ENCODE data around the gene ATF3.

ATF3 gene

DNA sequence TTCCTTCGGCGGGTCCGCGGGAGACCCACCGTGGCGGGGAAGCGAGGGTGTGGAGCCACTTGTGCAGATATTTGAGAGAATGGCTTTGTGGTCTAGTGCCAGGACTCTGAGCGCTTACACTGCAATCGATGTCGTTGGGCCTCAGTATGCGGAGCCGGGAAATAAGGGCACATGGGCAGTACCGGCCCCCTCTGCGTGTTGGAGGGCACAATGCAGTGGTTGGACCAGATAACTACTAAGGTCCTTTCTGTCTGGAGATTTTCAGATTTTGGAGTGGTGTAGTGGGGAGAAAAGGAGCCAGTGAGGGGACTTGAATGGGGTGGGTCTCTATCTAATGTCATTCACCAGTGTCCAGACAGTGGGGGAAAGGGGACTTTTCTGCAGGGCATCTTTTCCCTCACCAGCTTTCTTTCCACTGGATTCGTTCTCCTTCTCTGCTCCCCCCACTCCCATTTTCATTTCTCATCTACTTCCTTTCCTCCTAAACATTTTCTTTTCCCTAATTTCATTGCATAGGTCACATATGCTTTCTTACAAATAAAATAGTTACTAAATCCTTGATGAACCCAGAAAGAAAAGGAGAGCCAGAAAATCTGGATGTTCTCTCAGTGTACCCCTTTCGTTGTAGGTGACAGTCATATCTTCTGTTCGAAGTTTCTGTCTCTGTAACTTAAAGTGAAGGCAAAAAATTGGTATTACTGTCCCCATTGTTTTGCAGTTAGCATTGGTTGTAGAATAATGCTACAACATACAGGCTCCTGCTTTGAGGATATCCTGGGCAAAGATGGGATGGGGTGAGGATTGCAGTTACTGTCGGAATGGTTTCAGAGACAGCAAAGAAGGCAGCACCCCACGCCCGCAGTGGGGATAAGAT, 1.4 kb downstream of the ATF3 start:
- DNase-seq: no peak

DNA sequence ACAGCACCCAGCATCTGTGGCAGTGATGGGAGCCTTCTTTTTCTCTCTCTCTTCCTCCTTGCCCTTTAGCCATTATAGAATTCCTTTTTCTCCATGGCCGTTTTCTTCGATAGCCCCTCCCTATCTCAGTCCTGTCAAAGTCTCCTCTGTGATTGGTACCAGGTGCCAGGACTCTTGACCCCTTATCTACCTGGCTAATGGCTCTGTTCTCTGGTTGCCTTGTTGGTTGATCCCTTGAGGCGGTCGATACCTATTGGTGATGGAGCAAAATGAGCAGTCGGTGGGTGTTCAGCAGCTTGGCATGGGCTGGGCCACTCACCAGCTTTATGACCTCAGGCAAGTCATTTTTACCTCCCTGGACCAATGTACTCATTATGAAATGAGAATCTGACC, 2.0 kb downstream of the ATF3 start:
- no peak for DNase-seq

DNA sequence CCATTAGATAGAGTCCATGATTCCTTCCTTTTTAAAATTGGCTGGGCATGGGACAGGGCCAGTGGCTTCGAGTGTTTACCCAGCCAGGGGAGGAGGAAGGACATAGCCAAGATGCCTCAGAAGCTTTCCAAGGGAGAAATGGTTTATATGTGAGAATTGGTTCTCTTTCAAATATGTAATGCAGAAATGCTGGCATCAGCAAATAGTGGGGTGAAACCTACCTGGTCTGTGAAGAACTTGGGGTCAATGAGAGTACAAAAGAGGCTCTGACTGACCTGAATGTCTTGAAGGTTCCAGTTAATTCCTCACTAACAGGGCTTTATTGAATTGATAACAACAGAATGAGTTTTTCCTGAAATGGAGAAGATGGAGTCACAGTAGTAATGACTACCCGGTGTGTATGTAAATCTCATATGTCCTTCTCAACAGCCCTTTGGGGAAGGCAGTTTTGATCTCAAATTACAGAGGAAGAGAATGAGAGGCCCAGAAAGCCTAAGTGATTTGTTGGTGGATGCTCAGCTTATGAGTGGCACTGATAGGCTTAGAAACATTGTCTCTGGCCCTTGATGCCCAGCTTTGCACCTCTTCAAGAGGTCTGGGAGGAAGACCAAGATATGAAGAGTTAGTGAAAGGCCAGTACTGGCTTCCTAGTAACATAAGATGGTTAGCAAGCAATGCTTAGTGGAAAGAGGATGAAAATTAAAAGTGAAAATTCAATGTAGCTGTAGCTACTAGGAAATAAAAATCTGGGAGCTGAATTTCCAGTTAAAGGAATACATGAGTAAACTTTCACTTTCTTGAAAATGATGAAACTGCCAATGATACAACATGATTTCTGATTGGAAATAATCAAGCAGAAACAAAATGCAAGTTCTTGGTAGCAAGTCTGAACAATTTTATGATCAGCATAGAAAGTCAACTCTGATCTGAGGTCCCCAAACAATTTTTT, 2.7 kb downstream of the ATF3 start:
- no peak for DNase-seq

DNA sequence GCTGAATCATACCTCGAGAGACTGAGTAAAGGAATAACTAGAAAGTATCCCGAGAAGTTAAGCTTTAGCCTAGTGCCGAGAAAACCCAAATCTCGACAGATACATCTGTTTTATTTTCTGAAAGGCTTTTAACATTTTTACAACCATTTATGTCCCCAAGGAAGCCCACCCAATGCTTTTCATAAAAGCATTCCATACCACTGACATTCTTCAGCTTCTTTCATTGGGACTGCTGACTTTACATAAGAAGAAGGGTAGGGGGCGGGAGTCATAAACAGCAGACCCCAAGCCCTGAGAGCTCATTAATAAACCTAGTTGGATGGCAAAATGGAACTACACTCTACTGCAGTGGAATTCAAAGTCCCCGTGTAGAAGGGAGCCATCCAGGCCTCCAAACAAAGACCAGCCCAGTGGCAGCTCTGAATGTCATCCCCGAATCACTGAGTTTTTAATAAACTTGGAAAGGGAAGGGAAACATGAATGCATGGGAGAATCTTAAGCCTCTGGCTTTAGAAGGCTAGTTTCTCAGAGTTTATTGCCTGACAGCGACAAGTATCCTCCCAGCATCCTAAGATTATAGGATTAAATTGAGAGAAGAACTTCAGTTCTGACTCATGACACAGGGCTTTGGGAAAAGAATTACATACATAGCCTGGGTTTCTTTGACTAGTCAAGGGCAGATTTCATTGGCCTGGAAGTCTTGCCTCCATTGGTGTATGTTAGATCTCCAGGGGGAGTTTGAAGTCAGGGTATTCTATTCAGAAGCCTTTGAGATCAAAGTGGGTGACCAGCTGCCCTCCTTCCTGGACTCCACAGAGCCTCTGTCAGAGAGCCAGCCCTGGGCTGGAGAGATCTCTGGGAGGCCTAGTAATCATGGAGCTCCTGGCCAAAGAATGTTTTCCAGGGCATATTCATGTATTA, 3.7 kb downstream of the ATF3 start:
- DNase-seq: no peak

DNA sequence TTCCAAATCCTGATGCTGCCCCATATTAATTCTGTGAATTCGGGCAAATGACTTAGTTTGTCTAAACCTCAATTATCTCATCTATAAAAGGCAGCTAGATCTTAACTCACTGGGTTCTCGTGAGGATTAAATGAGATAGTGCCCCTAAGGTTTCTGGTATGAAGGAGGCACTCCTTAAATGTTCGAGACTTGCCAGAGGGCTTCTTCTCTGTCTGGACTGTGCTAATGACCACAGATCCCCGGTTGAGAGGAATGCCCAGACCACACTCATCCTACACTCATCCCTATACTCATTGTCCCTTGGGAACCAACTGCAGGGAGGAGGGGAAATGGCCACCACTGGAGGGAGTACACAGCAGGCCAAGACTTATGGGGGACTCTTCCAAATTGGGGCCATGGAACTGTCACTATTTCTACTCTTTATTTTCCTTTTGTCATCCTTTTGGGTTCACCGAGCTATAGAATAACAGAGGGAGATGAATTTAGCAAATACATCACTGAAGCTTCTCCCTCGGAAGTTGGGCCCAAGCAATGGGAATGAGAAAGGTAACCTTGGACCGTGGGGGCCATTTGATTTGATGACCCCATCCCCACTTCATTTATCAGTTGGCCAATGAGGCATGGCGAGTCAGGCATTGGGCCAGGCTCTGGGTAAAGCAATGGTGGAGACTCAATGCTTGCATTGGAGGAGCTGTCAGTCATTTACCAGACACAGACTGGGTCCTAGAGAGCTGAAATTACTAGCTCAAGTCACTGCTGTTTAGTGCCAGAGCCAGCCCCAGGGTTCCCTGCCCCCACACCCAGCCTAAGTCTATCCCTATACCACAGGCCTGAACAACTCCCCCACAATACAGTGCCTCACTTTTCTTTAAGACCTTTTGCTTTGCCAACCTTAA, 5.1 kb downstream of the ATF3 start:
- no peak for DNase-seq

DNA sequence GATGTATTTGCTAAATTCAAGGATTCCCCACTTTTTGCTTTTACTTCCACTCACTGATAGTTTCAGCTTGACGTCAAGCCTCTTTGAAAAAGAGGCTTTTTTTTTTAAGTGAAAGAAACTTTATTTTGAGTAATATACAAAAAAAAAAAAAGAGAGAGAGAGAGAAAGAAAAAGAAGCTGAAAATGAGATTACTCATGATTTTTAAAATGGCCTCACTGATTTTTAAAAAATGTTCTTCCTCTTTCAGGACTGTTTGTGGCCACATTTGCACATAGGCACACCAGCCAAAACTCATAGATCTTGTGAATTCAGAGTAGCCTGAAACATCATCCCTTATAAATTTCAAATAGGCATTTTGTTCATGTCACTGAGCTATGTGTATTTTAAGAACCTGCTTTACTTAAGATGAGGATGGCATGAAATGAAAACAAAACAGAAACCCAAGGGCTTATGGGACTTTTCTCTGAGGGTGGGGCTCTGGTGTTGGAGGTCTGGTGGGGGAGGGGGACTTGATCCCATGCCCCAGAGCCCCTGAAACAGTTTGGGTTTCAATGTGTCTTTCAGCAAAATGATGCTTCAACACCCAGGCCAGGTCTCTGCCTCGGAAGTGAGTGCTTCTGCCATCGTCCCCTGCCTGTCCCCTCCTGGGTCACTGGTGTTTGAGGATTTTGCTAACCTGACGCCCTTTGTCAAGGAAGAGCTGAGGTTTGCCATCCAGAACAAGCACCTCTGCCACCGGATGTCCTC, 6.1 kb downstream of the ATF3 start:
- DNase-seq: no peak

DNA sequence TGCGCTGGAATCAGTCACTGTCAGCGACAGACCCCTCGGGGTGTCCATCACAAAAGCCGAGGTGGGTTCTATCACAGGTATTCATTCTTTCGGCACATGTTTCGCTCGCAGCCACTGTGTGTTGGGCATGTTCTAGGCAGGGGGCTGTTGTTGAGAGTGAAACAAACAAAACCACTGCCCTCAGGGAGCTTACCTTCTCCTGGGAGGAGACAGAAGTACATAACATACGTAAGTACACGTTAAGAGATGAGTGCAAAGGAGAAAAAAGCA, 6.6 kb downstream of the ATF3 start:
- DNase-seq: no peak

DNA sequence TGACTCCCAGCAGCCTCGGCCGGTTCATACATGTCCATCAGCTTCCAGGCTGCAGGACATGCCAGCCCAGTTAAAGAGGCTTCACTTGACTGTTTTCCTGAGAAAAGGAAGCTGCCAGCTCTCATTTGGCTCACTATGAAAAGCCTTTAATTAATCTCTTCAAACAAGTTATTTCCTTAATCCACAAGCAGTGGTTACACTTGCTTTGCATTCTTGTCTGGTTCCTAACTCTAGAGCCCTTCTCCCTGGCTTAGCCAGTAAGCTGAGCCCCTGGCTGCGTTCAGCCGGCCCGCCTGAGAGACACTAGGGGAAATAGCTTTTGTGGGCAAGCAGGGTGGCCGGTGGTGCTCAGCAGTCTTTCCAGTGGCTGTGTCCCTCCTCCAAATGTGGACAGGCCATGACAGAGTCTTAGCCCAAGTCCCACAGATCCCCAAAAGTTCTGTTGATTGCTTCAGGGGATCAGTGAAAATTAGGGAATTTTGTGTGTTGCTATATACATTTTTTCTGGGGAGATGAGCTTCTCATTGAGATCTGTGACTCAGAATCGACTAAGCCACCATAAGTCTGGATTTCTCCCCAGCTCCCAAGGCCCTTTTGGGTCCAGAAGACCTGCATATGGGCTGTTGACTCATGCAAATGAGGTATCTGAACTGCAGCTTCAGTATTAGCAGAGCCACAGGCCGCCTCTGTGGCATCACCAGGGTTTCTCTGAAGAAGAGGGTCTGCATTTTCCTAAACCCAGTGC, 10.1 kb downstream of the ATF3 start:
- DNase-seq: no peak

DNA sequence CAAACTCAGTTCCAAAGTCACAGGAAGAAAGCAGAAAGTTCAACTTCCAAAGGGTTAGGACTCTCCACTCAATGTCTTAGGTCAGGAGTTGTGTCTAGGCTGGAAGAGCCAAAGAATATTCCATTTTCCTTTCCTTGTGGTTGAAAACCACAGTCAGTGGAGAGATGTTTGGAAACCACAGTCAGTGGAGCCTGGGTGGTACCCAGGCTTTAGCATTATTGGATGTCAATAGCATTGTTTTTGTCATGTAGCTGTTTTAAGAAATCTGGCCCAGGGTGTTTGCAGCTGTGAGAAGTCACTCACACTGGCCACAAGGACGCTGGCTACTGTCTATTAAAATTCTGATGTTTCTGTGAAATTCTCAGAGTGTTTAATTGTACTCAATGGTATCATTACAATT, 11.7 kb downstream of the ATF3 start:
- no peak for DNase-seq

DNA sequence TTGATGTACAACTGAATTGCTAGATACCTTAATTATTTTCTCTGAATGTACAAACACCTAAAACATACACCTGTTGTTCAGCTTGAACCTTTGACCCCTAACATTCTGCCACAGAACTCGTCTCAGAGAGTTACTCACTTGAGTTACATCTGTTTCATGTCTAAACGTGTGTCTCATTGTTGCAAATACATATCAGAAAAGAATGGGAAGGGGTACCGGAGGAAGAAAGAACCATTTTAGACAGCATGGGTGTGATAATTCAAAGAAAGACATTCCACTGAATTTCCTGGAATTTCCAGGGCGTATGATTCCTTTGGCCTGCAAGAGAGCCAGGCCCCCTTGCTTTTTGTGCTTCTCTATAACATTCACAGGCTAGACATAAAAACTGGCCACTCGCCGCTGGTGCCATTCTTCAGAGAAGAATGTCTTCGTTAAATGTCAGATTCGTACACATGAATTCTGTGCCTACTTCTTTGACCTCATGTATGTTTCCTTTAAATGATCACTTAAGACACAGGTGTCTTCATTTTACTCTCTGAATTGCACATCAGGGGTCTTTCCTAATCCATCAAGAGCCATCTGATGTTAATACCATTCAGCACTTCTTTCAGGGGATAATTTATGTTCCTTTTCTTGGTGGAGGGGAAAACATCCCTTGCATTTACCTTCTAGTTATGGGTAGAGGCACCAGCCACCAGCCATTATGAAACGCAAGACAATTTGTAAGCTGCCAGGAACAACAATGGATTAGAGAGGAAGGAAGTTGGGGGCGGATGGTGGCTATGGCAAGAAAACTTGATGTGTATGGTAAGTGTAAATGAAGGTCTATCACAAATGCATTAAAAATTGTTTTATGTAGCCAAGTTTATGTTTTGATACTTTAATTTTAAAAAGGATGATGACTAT, 12.7 kb downstream of the ATF3 start:
- no peak for DNase-seq

DNA sequence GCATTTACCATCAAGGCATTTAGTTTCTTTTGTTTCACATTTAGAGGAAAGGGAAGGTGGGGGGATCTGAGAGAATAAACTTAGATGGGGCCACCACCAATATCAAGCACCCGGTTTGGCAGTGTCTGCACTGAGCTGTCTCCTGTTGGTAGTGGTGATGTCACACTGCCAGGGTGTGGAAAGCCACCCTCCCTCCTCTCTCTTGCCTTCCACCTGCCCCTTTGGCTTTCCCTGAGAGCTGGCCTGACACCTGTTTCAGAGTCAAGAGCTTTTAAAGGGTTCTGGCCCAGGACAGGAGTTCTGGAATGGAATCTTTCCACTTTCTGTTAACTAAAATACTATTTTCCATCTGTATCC, 13.4 kb downstream of the ATF3 start:
- DNase-seq: no peak

DNA sequence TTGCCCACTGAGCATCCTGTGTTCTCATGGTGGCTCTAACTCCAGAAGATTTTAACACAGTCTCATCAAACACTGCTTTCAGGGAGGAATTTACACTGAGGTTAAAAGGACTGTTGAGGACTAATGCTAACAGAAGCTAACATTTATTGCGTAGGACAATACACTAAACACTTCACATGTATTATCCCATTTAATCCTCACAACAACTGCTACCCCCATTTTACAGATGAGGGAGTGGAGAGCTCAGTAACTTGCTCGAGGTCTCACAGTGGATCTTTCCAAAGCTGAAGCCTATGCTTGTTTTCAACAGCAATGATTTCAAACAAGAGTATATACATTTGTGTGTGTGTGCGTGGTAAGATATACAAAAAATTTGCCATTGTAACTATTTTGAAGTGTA, 13.9 kb downstream of the ATF3 start:
- DNase-seq: no peak

DNA sequence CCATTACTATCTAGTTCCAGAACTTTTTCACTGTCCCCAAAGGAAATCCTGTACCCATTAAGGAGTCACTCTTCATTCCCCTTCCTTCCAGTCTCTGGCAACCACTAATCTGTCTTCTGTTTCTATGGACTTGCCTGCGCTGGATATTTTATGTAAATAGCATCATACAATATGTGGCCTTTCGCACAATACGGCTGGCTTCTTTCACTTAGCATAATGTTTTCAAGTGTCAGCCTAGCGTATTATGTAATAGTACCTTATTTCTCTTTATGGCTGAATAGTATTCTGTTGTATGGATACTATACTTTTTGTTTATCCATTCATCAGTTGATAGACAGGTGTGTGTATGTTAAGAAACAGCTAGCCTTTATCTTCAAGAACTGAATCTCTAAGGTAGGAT, 14.3 kb downstream of the ATF3 start:
- no peak for DNase-seq

DNA sequence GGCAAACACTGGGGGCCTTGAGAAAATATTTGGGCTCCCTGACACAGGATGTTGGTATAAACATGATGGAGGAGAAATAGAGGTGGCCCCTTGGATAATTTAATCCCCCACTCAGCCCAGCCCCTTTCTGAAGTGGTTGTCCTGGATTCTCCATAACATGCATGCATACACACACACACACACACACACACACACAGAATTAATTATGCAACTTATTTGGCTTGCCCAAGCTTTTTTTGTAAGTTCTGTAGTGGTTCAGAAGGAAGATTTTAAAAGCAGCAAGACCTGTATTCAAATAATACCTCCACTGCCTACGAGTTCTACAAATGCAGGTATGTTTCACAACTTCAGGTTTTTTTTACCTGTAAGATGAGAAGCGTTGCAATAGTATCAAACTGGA, 15.0 kb downstream of the ATF3 start:
- DNase-seq: no peak

DNA sequence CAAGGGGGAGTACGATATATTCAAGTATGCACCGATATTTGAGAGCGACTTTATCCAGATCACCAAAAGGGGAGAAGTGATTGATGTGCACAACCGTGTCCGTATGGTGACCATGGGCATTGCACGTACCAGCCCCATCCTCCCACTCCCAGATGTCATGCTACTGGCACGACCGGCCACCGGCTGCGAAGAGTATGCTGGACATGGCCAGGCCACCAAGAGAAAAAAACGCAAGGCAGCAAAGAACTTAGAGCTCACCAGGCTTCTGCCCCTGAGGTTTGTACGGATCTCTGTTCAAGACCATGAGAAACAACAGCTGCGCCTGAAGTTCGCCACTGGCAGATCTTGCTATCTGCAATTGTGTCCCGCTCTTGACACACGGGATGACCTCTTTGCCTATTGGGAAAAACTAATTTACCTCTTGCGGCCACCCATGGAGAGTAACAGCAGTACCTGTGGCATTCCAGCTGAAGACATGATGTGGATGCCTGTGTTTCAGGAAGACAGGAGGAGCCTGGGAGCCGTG, 16.5 kb downstream of the ATF3 start:
- DNase-seq: no peak

DNA sequence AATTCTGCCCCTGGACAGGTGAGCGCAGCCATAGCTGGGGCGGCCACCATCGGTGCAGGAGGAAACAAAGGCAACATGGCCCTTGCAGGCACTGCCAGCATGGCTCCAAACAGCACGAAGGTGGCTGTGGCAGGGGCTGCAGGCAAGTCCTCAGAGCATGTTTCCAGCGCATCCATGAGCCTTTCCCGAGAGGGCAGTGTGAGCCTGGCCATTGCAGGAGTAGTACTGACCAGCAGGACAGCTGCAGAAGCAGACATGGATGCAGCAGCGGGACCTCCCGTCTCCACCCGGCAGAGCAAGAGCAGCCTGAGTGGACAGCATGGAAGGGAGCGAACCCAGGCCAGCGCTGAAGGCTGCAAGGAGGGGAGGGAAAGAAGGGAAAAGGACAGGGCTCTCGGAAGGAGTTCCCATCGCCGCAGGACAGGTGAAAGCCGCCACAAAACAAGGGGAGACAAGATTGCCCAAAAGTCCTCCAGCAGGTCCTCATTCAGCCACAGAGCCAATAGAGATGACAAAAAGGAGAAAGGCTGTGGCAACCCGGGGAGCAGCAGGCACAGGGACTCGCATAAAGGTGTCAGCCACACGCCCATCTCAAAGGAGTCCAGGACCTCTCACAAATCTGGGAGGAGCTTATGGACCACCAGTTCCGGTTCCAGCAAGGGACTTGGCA, 17.4 kb downstream of the ATF3 start:
- no peak for DNase-seq

DNA sequence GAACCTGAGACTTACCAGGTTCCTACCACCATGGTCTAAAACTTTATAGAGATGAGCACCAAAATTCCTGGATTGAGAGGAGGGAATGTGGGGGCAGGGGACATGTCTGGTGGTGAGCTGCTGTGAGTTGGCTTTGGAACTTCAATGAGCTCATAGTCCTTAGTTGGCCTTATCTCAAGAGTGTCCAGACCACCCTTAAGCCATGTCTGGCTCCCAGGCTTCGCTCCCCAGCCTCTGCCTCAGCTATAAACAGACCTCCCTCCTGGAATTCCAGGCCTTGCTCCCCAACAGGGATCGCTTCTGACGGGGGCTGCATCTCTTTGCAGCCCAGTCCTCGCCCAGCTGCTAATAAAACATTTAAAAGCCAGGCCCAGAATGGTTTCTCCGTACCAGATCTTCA, 19.5 kb downstream of the ATF3 start:
- DNase-seq: no peak

DNA sequence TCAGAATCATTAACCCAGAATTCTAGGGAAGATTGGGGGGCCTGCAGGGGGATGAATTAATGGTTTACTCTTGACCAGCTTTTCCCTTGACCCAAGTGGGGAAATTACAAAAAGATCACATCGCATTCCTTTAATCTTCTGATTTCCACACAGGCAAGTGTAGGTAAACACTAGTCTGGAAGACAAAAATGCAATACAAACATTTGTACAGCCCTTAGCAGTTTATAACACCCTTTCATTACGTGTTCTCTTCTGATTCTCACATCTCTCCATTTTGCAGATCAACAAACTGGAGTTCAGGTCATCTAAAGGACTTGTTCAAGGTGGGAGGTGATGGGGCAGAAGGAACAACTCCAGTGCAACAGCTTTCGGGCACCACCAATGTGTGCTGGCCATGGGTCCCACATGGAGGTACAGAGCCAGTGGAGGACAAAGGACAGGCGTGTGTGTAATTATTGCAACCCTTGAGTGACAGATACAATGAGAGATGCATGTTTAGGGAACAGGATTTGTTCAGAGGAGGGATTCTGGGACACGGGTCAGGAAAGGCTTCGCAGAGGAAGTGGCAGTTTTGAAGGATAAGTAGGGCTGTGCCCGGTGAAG, 20.4 kb downstream of the ATF3 start:
- no peak for DNase-seq
